ENCODE measurements around the gene TBC1D14. TPM values are rescaled to one million over a fixed set of nuclear protein-coding genes. Genes with fewer than 3 reads are reported as not detected.

TBC1D14 gene
- total and polyA plus RNA-seq, 9 of the 15 experiments (the other 6 are each of a cell fraction or from before 2014, with no cell fraction given): 2.1 to 59.6 (median 44.8) TPM

DNA sequence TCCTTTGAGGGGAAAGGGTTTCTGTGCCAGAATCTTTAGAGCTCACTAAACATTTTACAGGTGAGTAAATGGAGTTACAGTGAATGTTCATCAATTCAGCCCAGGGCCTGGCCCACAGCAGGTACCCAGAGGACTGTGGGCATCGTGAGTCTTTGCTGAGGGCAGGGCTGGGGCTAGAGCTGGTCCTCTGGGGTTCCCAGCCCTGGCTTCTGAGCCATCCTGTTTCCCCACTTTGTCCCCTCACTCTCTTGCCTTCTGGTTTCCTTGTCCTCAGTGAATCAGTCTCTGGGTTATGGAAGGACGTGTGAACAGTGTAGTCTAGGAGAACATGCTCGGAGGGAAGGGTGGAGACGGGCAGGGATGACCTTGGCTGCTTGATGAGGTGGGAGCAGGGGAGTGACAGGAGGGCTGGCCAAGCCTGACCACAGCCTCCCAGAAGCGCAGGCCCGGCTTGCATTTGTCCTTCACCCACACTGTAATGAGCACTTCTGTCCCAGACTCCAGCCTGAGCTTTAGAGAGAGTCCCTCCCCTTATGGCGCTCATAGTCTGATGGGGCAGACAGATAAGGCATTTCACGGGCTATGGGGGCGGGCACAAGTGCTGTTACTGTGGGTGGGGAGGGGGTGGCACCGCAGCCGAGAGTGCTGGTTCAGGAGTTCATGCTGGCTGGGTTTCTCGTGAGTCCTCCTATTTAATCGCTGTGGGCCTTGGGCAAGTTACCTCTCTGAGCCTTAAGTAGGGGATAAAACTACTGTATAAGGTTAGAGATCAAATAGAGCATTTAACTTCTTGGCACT is 17.3 kb downstream of the TBC1D14 start (continued):
- TF ChIP-seq TAF7 (tag; IDR thresholded peaks at IDR 0.05) (no peak), EGR1 (conservative IDR thresholded peaks at IDR 0.05) (peak; percentile 95), PHF21A (IDR thresholded peaks at IDR 0.05; ENCODE audit: borderline replicate concordance, low read depth) (0 out of 2 replicates have a peak, but pooled peaks have one; percentile 62), FIP1L1 (IDR thresholded peaks at IDR 0.05; ENCODE audit: low read depth, low read length, poor library complexity, severe bottlenecking) (no peak), ZNF124 (CRISPR knock-in tag; IDR thresholded peaks at IDR 0.05) (no peak), GATA2 (CRISPR knock-in tag; IDR thresholded peaks at IDR 0.05) (peak; percentile 67), TRIM24 (IDR thresholded peaks at IDR 0.05) (peak in 1 of 2 experiments; percentile 15; a peak in 1 of 4 replicates), CREM (IDR thresholded peaks at IDR 0.05; ENCODE audit: low read depth) (peak; percentile 8; the same call in 1 of the 2 replicates), TCFL5 (CRISPR knock-in tag; conservative IDR thresholded peaks at IDR 0.05) (no peak), NRF1 (conservative IDR thresholded peaks at IDR 0.05 in 1 of 2, IDR thresholded peaks at IDR 0.05 in 1 of 2) (peak; percentile 42 to 43; a peak in 2 of 4 replicates), SMARCE1 (IDR thresholded peaks at IDR 0.05) (no peak), NUFIP1 (IDR thresholded peaks at IDR 0.05; ENCODE audit: partially characterized antibody) (no peak), RCOR1 (IDR thresholded peaks at IDR 0.05; ENCODE audit: borderline replicate concordance in 1 of 2, low read depth in 2 of 2, low read length in 2 of 2) (peak in 1 of 2 experiments; percentile 69; a peak in 1 of 4 replicates), WHSC1 (IDR thresholded peaks at IDR 0.05; ENCODE audit: low read length) (peak; percentile 23), TEAD4 (IDR thresholded peaks at IDR 0.05; ENCODE audit: low read length) (peak; percentile 40; the same call in 1 of the 2 replicates), TEAD4 (CRISPR knock-in tag; IDR thresholded peaks at IDR 0.05; ENCODE audit: borderline replicate concordance) (no peak)
- TF ChIP-seq, protein P1, sequence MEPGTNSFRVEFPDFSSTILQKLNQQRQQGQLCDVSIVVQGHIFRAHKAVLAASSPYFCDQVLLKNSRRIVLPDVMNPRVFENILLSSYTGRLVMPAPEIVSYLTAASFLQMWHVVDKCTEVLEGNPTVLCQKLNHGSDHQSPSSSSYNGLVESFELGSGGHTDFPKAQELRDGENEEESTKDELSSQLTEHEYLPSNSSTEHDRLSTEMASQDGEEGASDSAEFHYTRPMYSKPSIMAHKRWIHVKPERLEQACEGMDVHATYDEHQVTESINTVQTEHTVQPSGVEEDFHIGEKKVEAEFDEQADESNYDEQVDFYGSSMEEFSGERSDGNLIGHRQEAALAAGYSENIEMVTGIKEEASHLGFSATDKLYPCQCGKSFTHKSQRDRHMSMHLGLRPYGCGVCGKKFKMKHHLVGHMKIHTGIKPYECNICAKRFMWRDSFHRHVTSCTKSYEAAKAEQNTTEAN (CRISPR knock-in tag; IDR thresholded peaks at IDR 0.05): no peak
- TF ChIP-seq, protein P2, sequence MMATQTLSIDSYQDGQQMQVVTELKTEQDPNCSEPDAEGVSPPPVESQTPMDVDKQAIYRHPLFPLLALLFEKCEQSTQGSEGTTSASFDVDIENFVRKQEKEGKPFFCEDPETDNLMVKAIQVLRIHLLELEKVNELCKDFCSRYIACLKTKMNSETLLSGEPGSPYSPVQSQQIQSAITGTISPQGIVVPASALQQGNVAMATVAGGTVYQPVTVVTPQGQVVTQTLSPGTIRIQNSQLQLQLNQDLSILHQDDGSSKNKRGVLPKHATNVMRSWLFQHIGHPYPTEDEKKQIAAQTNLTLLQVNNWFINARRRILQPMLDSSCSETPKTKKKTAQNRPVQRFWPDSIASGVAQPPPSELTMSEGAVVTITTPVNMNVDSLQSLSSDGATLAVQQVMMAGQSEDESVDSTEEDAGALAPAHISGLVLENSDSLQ (IDR thresholded peaks at IDR 0.05): peak; percentile 53

Measured in K562 (cell line).